ENCODE measurements around the gene GTPBP10. TPM values are rescaled to one million over a fixed set of nuclear protein-coding genes. Genes with fewer than 3 reads are reported as not detected.

The GTPBP10 gene
- total and polyA plus RNA-seq, 2 experiments from 2014 or later: 11.2 to 13.1 TPM

GRCh38 chr7:90432752-90433151, 86.2 kb downstream of the GTPBP10 start:
- H3K27ac ChIP-seq: no peak overlapping the region
- WGBS (ENCODE audit: low lambda C conversion rate, missing lambda C conversion rate): 78% methylated on average over 10 of the region's 10 CpGs
- H4K20me1 ChIP-seq (ENCODE audit: insufficient read depth, poor library complexity, severe bottlenecking): no peaks in the 10 kb centered on the region
- no peak overlapping the region for H3K4me3 ChIP-seq
- no peak overlapping the region for H3K4me2 ChIP-seq
- no peaks in the 10 kb centered on the region for H3K79me2 ChIP-seq
- H3K36me3 ChIP-seq (replicated peaks; ENCODE audit: insufficient read depth, low read depth): no peaks in the 10 kb centered on the region
- H3K27me3 ChIP-seq: no peaks in the 10 kb centered on the region
- no peaks in the 10 kb centered on the region for H3K9me3 ChIP-seq (ENCODE audit: low read depth)
- no peak for DNase-seq (ENCODE audit: low spot score)
- no peak for TF ChIP-seq EZH2phosphoT487 (IDR thresholded peaks at IDR 0.05; ENCODE audit: low read depth, severe bottlenecking, unreplicated experiment)
- no peak for TF ChIP-seq EZH2 (IDR thresholded peaks at IDR 0.05; ENCODE audit: borderline replicate concordance)
- no peak for TF ChIP-seq CTCF (IDR thresholded peaks at IDR 0.05; ENCODE audit: poor library complexity)
- H3K9me2 ChIP-seq (replicated peaks; ENCODE audit: insufficient read depth): no peaks in the 10 kb centered on the region
- H3K4me1 ChIP-seq (ENCODE audit: insufficient read depth): no peaks in the 10 kb centered on the region
- H2AFZ ChIP-seq: no peak overlapping the region

- TF ChIP-seq EZH2phosphoT487 (IDR thresholded peaks at IDR 0.05; ENCODE audit: low read depth, severe bottlenecking, unreplicated experiment) (no peak), EZH2 (IDR thresholded peaks at IDR 0.05; ENCODE audit: borderline replicate concordance) (no peak), CTCF (IDR thresholded peaks at IDR 0.05; ENCODE audit: poor library complexity) (no peak)
- Histone ChIP-seq H3K36me3 (replicated peaks; ENCODE audit: insufficient read depth, low read depth) (no peaks in the 10 kb centered on the region), H3K27ac (no peak overlapping the region), H3K4me3 (no peak overlapping the region), H3K9me3 (ENCODE audit: low read depth) (no peaks in the 10 kb centered on the region), H3K4me1 (ENCODE audit: insufficient read depth) (no peaks in the 10 kb centered on the region), H3K79me2 (no peaks in the 10 kb centered on the region), H4K20me1 (ENCODE audit: insufficient read depth, poor library complexity, severe bottlenecking) (no peaks in the 10 kb centered on the region), H2AFZ (no peak overlapping the region), H3K27me3 (no peaks in the 10 kb centered on the region), H3K9me2 (replicated peaks; ENCODE audit: insufficient read depth) (no peaks in the 10 kb centered on the region), H3K4me2 (no peak overlapping the region)
- DNase-seq (ENCODE audit: low spot score): no peak
- WGBS (ENCODE audit: low lambda C conversion rate, missing lambda C conversion rate): 82% methylated on average over 3 of the region's 3 CpGs
Measured at GRCh38 chr7:90433221-90433620, 86.7 kb downstream of the GTPBP10 start.

Other genes with a start within 250 kb of the GTPBP10 start
- gene STEAP1, start 192.2 kb upstream of the GTPBP10 start, total RNA-seq: 13.6 and 16.7 TPM in 2 replicates
- gene STEAP1, start 192.2 kb upstream of the GTPBP10 start, polyA plus RNA-seq: 8.5 and 15.5 TPM in 2 replicates
- gene STEAP2, start 135.0 kb upstream of the GTPBP10 start, total RNA-seq: 8.3 and 9.3 TPM in 2 replicates
- 2.4 and 3.4 TPM in 2 replicates for gene STEAP2, start 135.0 kb upstream of the GTPBP10 start, polyA plus RNA-seq
- gene CFAP69, start 101.5 kb upstream of the GTPBP10 start, total RNA-seq: 4.3 and 7.3 TPM in 2 replicates
- gene CFAP69, start 101.5 kb upstream of the GTPBP10 start, polyA plus RNA-seq: 1.6 and 1.7 TPM in 2 replicates
- not detected in 2 replicates for gene FAM237B, start 25.4 kb upstream of the GTPBP10 start, total RNA-seq
- gene FAM237B, start 25.4 kb upstream of the GTPBP10 start, polyA plus RNA-seq: not detected in 2 replicates
- gene CLDN12, start 56.7 kb downstream of the GTPBP10 start, total RNA-seq: 52.7 and 53.0 TPM in 2 replicates
- gene CLDN12, start 56.7 kb downstream of the GTPBP10 start, polyA plus RNA-seq: 19.0 and 21.2 TPM in 2 replicates
- gene PTTG1IP2, start 122.9 kb downstream of the GTPBP10 start, total RNA-seq: not detected in 2 replicates
- gene PTTG1IP2, start 122.9 kb downstream of the GTPBP10 start, polyA plus RNA-seq: 0.63 TPM in 1 of 2 replicates, not detected in the other
- gene CDK14, start 249.6 kb downstream of the GTPBP10 start, total RNA-seq: 20.7 and 23.5 TPM in 2 replicates
- 8.6 and 15.2 TPM in 2 replicates for gene CDK14, start 249.6 kb downstream of the GTPBP10 start, polyA plus RNA-seq

All from hepatocyte (in vitro differentiated cells).